Measurements from ENCODE around the gene ZNF385B. TPM values are rescaled to one million over a fixed set of nuclear protein-coding genes. Genes with fewer than 3 reads are reported as not detected.

ZNF385B gene
- total and polyA plus RNA-seq, 2 experiments from 2014 or later: 2.7 to 8.2 TPM

GRCh38 chr2:179646862-179647587, 214.4 kb downstream of the ZNF385B start:
- no peak overlapping the region for H3K4me3 ChIP-seq
- H3K4me1 ChIP-seq (ENCODE audit: low read depth): peaks cover 8% of the 10 kb centered on the region
- H3K36me3 ChIP-seq: no peaks in the 10 kb centered on the region
- peak in 1 of 2 donors; percentile 11 for DNase-seq (ENCODE audit: low read depth in 1 of 2, low spot score in 1 of 2)
- no peaks in the 10 kb centered on the region for H3K9me3 ChIP-seq (ENCODE audit: low read depth)
- no peaks in the 10 kb centered on the region for H3K27me3 ChIP-seq
- no peak overlapping the region for H3K27ac ChIP-seq
- no peak for TF ChIP-seq CTCF (IDR thresholded peaks at IDR 0.05; ENCODE audit: low read depth, low read length)

- no peak for TF ChIP-seq CTCF (IDR thresholded peaks at IDR 0.05; ENCODE audit: low read depth, low read length)
- Histone ChIP-seq H3K4me1 (ENCODE audit: low read depth) (peaks cover 12% of the 10 kb centered on the region), H3K36me3 (no peaks in the 10 kb centered on the region), H3K27me3 (no peaks in the 10 kb centered on the region), H3K4me3 (no peak overlapping the region), H3K9me3 (ENCODE audit: low read depth) (no peaks in the 10 kb centered on the region), H3K27ac (no peak overlapping the region)
- DNase-seq (ENCODE audit: low read depth in 1 of 2, low spot score in 1 of 2): no peak
These were observed 215.1 kb downstream of the ZNF385B start for GRCh38 chr2:179646173-179646769.

- Histone ChIP-seq H3K27me3 (no peaks in the 10 kb centered on the region), H3K9me3 (ENCODE audit: low read depth) (no peaks in the 10 kb centered on the region), H3K4me1 (ENCODE audit: low read depth) (peaks cover 16% of the 10 kb centered on the region), H3K27ac (no peak overlapping the region), H3K4me3 (no peak overlapping the region), H3K36me3 (no peaks in the 10 kb centered on the region)
- no peak for TF ChIP-seq CTCF (IDR thresholded peaks at IDR 0.05; ENCODE audit: low read depth, low read length)
- DNase-seq (ENCODE audit: low read depth in 1 of 2, low spot score in 1 of 2): no peak
These were observed 216.4 kb downstream of the ZNF385B start for GRCh38 chr2:179645047-179645446.

GRCh38 chr2:179642462-179642861, 218.9 kb downstream of the ZNF385B start:
- Histone ChIP-seq H3K4me1 (ENCODE audit: low read depth) (peaks cover 16% of the 10 kb centered on the region), H3K27ac (no peak overlapping the region), H3K4me3 (no peak overlapping the region), H3K27me3 (no peaks in the 10 kb centered on the region), H3K36me3 (no peaks in the 10 kb centered on the region), H3K9me3 (ENCODE audit: low read depth) (no peaks in the 10 kb centered on the region)
- no peak for TF ChIP-seq CTCF (IDR thresholded peaks at IDR 0.05; ENCODE audit: low read depth, low read length)
- no peak for DNase-seq (ENCODE audit: low read depth in 1 of 2, low spot score in 1 of 2)

DNA sequence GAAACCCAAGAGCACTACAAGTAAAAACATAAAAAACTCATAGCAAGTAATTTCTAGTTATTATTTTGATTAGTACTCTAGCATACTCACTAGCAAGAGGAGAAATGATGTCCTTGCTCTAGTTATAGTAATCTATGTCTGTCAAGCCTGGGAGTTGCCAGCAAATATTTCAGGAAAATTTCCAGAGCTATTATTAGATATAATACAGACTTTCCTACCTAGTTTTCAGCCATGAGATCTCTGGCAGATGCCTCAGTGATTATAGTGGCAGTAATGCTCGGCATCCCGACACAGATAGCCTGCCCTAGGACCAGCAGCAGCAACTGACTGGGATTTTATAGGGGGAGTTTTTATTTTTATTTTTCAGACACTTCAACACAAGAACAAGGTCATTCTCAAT, 224.4 kb downstream of the ZNF385B start:
- H3K9me3 ChIP-seq (ENCODE audit: low read depth): no peaks in the 10 kb centered on the region
- H3K4me1 ChIP-seq (ENCODE audit: low read depth): peaks cover 12% of the 10 kb centered on the region
- no peak overlapping the region for H3K27ac ChIP-seq
- H3K36me3 ChIP-seq: no peaks in the 10 kb centered on the region
- DNase-seq (ENCODE audit: low read depth in 1 of 2, low spot score in 1 of 2): no peak
- no peak overlapping the region for H3K4me3 ChIP-seq
- TF ChIP-seq CTCF (IDR thresholded peaks at IDR 0.05; ENCODE audit: low read depth, low read length): no peak
- no peaks in the 10 kb centered on the region for H3K27me3 ChIP-seq
